ENCODE measurements around the gene GRIK4.

- TF ChIP-seq CTCF (IDR thresholded peaks at IDR 0.05; ENCODE audit: low read depth, low read length, poor library complexity, severe bottlenecking) (no peak), EZH2phosphoT487 (IDR thresholded peaks at IDR 0.05; ENCODE audit: borderline replicate concordance, low read length) (no peak)
Measured at GRCh38 chr11:120771551-120772060, 260.1 kb downstream of the GRIK4 start.

Data from DOHH2 (cell line).